GOT3 (cell line): ENCODE results near the gene ERCC6L.

Experiments
- DNase-seq: peaks from one replicate; lab custom pipeline; 2025; ENCODE audit warnings: mixed read lengths; lab: John Stamatoyannopoulos, UW

The ERCC6L gene

DNA sequence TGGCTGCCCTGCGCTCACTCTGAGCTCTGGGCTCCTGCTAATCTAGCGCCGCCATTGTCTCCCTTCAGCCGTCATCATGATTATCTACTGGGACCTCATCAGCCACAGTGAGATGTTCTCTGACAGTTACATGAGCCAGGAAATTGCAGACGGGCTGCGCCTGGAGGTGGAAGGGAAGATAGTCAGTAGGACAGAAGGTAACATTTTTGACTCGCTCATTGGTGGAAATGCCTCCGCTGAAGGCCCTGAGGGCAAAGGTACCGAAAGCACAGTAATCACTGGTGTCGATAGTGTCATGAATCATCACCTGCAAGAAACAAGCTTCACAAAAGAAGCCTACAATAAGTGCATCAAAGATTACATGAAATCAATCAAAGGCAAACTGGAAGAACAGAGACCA, 79.1 kb downstream of the ERCC6L start:
- no peak for DNase-seq

DNA sequence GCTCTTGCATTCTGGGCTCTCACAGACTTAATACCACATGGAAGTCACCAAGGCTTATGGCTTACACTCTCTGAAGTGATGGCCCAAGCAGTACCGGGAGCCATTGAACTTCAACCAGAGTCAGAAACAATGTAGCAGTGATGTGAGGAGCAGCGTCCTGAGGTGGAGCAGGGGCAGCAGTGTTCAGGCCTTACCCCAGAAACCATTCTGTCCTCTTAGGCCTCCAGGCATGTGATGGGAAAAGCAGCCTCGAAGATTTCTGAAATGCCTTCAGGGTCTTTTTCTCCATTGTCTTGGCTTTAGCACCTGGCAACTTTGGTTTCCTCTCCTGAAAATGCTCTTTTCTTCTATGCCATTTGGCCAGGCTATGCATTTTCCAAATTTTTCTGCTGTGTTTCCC, 80.1 kb downstream of the ERCC6L start:
- no peak for DNase-seq
